ENCODE data around the gene TRHDE. TPM values are rescaled to one million over a fixed set of nuclear protein-coding genes. Genes with fewer than 3 reads are reported as not detected.

The TRHDE gene
- total and polyA plus RNA-seq, 2 of the 13 experiments (the other 11 are each of a cell fraction or from before 2014, with no cell fraction given), result not detected

DNA sequence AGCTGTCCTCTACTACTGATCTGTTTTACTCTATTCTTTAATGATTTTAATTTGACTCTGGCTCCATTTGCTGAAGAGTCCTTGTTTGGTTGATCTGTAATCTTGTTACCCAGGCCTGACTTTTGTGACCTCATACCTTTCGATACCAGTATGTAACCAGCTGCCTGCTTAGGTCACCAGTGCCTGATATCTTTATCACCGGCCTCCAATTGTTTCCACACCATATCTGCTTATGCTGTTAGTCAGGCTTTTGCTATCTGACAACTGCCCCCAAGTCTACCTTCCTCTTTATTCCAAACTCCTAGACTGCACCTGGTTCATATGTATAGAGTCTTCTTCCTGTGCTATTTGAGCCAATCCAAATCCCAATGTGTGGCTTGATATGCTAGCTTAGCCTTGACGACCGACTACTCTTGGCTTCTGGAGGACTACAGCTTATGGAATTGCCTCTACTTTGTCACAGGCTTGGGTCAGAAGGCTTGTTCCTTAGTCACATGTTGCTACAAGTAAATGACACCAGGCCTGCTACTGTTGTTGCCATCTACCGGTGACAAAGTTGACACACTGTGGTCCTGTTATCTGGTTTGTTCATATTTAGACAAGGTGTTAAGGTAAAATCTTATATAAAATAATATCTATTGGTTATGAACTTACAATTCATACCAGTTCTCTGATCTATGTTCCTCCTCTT is 193.9 kb downstream of the TRHDE start:
- TF ChIP-seq, protein P1, sequence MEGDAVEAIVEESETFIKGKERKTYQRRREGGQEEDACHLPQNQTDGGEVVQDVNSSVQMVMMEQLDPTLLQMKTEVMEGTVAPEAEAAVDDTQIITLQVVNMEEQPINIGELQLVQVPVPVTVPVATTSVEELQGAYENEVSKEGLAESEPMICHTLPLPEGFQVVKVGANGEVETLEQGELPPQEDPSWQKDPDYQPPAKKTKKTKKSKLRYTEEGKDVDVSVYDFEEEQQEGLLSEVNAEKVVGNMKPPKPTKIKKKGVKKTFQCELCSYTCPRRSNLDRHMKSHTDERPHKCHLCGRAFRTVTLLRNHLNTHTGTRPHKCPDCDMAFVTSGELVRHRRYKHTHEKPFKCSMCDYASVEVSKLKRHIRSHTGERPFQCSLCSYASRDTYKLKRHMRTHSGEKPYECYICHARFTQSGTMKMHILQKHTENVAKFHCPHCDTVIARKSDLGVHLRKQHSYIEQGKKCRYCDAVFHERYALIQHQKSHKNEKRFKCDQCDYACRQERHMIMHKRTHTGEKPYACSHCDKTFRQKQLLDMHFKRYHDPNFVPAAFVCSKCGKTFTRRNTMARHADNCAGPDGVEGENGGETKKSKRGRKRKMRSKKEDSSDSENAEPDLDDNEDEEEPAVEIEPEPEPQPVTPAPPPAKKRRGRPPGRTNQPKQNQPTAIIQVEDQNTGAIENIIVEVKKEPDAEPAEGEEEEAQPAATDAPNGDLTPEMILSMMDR (CRISPR knock-in tag; IDR thresholded peaks at IDR 0.05), result peak; percentile 26; the same call in 1 of the 2 replicates
- TF ChIP-seq CHCHD3 (CRISPR knock-in tag; IDR thresholded peaks at IDR 0.05) (no peak), FOXO1 (CRISPR knock-in tag; IDR thresholded peaks at IDR 0.05) (no peak)
- DNase-seq (ENCODE audit: low spot score) (peak; percentile 2), FAIRE-seq (no peak), ATAC-seq (peak; percentile 65; the same call in 2 of the 3 replicates)
- Histone ChIP-seq H3K4me1 (ENCODE audit: insufficient read depth, low read length) (no peaks in the 10 kb centered on the region), H3K9ac (ENCODE audit: insufficient read depth, low read depth, low read length) (no peak overlapping the region), H3K27ac (ENCODE audit: extremely low read length, insufficient read depth, low read length) (no peak overlapping the region), H3K4me3 (replicated peaks in 1 of 3; ENCODE audit: insufficient read depth in 1 of 3, low read depth in 2 of 3, low read length in 3 of 3) (no peak overlapping the region), H3K79me2 (ENCODE audit: insufficient read depth, low read length) (no peaks in the 10 kb centered on the region), H4K20me1 (ENCODE audit: insufficient read depth, low read length) (no peaks in the 10 kb centered on the region), H3K4me2 (ENCODE audit: low read depth, low read length) (no peak overlapping the region), H3K36me3 (replicated peaks in 1 of 2; ENCODE audit: control insufficient read depth in 1 of 2, insufficient read depth in 2 of 2, low read length in 2 of 2) (no peaks in the 10 kb centered on the region), H2AFZ (ENCODE audit: low read length) (no peak overlapping the region), H3K9me3 (ENCODE audit: low read length) (no peaks in the 10 kb centered on the region), H3K27me3 (ENCODE audit: control insufficient read depth in 1 of 2, insufficient read depth in 2 of 2, low read length in 2 of 2) (no peaks in the 10 kb centered on the region)
- ChIA-PET POLR2A (no interaction called here), CTCF (ENCODE audit: low intra/inter-chr PET ratio, low total read pairs) (no interaction called here)
- 0% methylated on average over 5 of the region's 5 CpGs for WGBS (ENCODE audit: low lambda C conversion rate)
- intact Hi-C loops (cut with micrococcal nuclease; ENCODE audit: unreplicated experiment), result loop anchor here (1.0 kb wide), 1 partner anchor 120 kb away; no protein-coding TSS in a partner anchor
- no TSS peak for BruUV-seq (replicated peaks)
- in situ Hi-C loops (cut with HindIII; ENCODE audit: extremely low pct_ligation_motif_present, low pct_unique_long_range_greater_than_20kb), result no loop called here

DNA sequence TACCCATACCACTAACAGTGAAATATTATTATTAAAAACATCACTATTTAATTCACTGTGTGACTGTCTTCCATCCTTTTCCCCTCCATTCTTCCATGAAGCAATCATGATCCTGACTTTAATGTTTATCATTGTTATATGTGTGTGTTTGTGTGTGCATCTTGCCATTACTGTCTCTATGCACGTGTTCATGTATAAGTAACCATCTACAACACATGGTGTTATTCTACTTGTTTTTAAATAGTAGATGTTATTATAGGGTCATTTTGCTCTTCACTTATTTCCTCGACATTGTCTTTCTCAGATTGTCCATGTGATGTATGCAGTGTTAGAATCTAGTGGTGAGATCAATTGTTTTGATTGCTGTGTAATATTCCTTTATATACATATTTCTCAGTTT is 195.8 kb downstream of the TRHDE start:
- FAIRE-seq (no peak), DNase-seq (ENCODE audit: low spot score) (no peak), ATAC-seq (no peak)
- Histone ChIP-seq H2AFZ (ENCODE audit: low read length) (no peak overlapping the region), H3K27me3 (ENCODE audit: control insufficient read depth in 1 of 2, insufficient read depth in 2 of 2, low read length in 2 of 2) (no peaks in the 10 kb centered on the region), H3K4me1 (ENCODE audit: insufficient read depth, low read length) (no peaks in the 10 kb centered on the region), H3K36me3 (replicated peaks in 1 of 2; ENCODE audit: control insufficient read depth in 1 of 2, insufficient read depth in 2 of 2, low read length in 2 of 2) (no peaks in the 10 kb centered on the region), H3K27ac (ENCODE audit: extremely low read length, insufficient read depth, low read length) (no peak overlapping the region), H3K9me3 (ENCODE audit: low read length) (no peaks in the 10 kb centered on the region), H3K79me2 (ENCODE audit: insufficient read depth, low read length) (no peaks in the 10 kb centered on the region), H4K20me1 (ENCODE audit: insufficient read depth, low read length) (no peaks in the 10 kb centered on the region), H3K9ac (ENCODE audit: insufficient read depth, low read depth, low read length) (no peak overlapping the region), H3K4me3 (replicated peaks in 1 of 3; ENCODE audit: insufficient read depth in 1 of 3, low read depth in 2 of 3, low read length in 3 of 3) (no peak overlapping the region), H3K4me2 (ENCODE audit: low read depth, low read length) (no peak overlapping the region)
- CTCF ChIA-PET (ENCODE audit: low intra/inter-chr PET ratio, low total read pairs), result no interaction called here
- TF ChIP-seq, protein P2, sequence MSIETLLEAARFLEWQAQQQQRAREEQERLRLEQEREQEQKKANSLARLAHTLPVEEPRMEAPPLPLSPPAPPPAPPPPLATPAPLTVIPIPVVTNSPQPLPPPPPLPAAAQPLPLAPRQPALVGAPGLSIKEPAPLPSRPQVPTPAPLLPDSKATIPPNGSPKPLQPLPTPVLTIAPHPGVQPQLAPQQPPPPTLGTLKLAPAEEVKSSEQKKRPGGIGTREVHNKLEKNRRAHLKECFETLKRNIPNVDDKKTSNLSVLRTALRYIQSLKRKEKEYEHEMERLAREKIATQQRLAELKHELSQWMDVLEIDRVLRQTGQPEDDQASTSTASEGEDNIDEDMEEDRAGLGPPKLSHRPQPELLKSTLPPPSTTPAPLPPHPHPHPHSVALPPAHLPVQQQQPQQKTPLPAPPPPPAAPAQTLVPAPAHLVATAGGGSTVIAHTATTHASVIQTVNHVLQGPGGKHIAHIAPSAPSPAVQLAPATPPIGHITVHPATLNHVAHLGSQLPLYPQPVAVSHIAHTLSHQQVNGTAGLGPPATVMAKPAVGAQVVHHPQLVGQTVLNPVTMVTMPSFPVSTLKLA (IDR thresholded peaks at IDR 0.05), result peak; percentile 97
- TF ChIP-seq ZNF382 (CRISPR knock-in tag; IDR thresholded peaks at IDR 0.05; ENCODE audit: borderline replicate concordance), result no peak
- 2% methylated on average over 2 of the region's 2 CpGs for WGBS (ENCODE audit: low lambda C conversion rate)
- no TSS peak for BruUV-seq (replicated peaks)
- POLR2A ChIA-PET, result no interaction called here
- intact Hi-C loops (cut with micrococcal nuclease; ENCODE audit: unreplicated experiment), result no loop called here
- in situ Hi-C loops (cut with HindIII; ENCODE audit: extremely low pct_ligation_motif_present, low pct_unique_long_range_greater_than_20kb), result no loop called here
